ENCODE results near the gene SLC10A7. TPM values are rescaled to one million over a fixed set of nuclear protein-coding genes. Genes with fewer than 3 reads are reported as not detected.

SLC10A7 gene
- total RNA-seq, 4 donors from 2014 or later: 5.6 to 12.8 (median 6.8) TPM

- H3K36me3 ChIP-seq: peaks cover 0 to 8% of the 10 kb centered on the region in 2 donors
- H3K4me3 ChIP-seq: no peak overlapping the region
- no peak for ATAC-seq
- TF ChIP-seq POLR2A (IDR thresholded peaks at IDR 0.05) (no peak), EP300 (IDR thresholded peaks at IDR 0.05) (no peak), CTCF (IDR thresholded peaks at IDR 0.05) (no peak), POLR2AphosphoS5 (IDR thresholded peaks at IDR 0.05) (no peak)
- no peak overlapping the region for H3K27ac ChIP-seq
- WGBS, 2 donors (ENCODE audit: low coverage in 1 of 2): 62 to 67% methylated on average over 1 of the region's 1 CpG
- H3K4me1 ChIP-seq: peaks cover 0 to 15% (median 5%) of the 10 kb centered on the region in 3 donors
- H3K27me3 ChIP-seq: no peaks in the 10 kb centered on the region
- no peaks in the 10 kb centered on the region for H3K9me3 ChIP-seq
Measured at GRCh38 chr4:146442801-146443200, 78.9 kb downstream of the SLC10A7 start.

GRCh38 chr4:146439999-146440398 lies 81.7 kb downstream of the SLC10A7 start:
- no peak overlapping the region for H3K27ac ChIP-seq
- H3K4me1 ChIP-seq: peaks cover 0 to 19% (median 5%) of the 10 kb centered on the region in 3 donors
- TF ChIP-seq POLR2A (IDR thresholded peaks at IDR 0.05): no peak
- no peak for TF ChIP-seq CTCF (IDR thresholded peaks at IDR 0.05)
- TF ChIP-seq POLR2AphosphoS5 (IDR thresholded peaks at IDR 0.05): no peak
- no peak for ATAC-seq
- no peaks in the 10 kb centered on the region for H3K36me3 ChIP-seq
- H3K27me3 ChIP-seq: no peaks in the 10 kb centered on the region
- WGBS, 2 donors (ENCODE audit: low coverage in 1 of 2): 91 to 95% methylated on average over 3 to 4 of the region's 4 CpGs
- no peaks in the 10 kb centered on the region for H3K9me3 ChIP-seq
- no peak overlapping the region for H3K4me3 ChIP-seq

GRCh38 chr4:146439437-146439836 lies 82.3 kb downstream of the SLC10A7 start:
- Histone ChIP-seq H3K27me3 (no peaks in the 10 kb centered on the region), H3K4me3 (no peak overlapping the region), H3K36me3 (no peaks in the 10 kb centered on the region), H3K27ac (no peak overlapping the region), H3K4me1 (peaks cover 0 to 19% (median 5%) of the 10 kb centered on the region in 3 donors), H3K9me3 (no peaks in the 10 kb centered on the region)
- ATAC-seq: no peak
- TF ChIP-seq POLR2AphosphoS5 (IDR thresholded peaks at IDR 0.05) (no peak), CTCF (IDR thresholded peaks at IDR 0.05) (no peak), EP300 (IDR thresholded peaks at IDR 0.05) (no peak), POLR2A (IDR thresholded peaks at IDR 0.05) (no peak)
- WGBS, 2 donors (ENCODE audit: low coverage in 1 of 2): 85 to 100% methylated on average over 1 of the region's 1 CpG

GRCh38 chr4:146437778-146438177 lies 84.0 kb downstream of the SLC10A7 start:
- 52 to 61% methylated on average over 2 of the region's 2 CpGs for WGBS, 2 donors (ENCODE audit: low coverage in 1 of 2)
- Histone ChIP-seq H3K27me3 (no peaks in the 10 kb centered on the region), H3K4me3 (no peak overlapping the region), H3K4me1 (peaks cover 0 to 19% (median 5%) of the 10 kb centered on the region in 3 donors), H3K27ac (peak overlapping the region in 1 of 4 donors; percentile 17), H3K9me3 (no peaks in the 10 kb centered on the region), H3K36me3 (no peaks in the 10 kb centered on the region)
- TF ChIP-seq POLR2A (IDR thresholded peaks at IDR 0.05) (no peak), EP300 (IDR thresholded peaks at IDR 0.05) (no peak), CTCF (IDR thresholded peaks at IDR 0.05) (no peak), POLR2AphosphoS5 (IDR thresholded peaks at IDR 0.05) (no peak)
- no peak for ATAC-seq

- TF ChIP-seq CTCF (IDR thresholded peaks at IDR 0.05) (no peak), POLR2A (IDR thresholded peaks at IDR 0.05) (no peak), EP300 (IDR thresholded peaks at IDR 0.05) (no peak), POLR2AphosphoS5 (IDR thresholded peaks at IDR 0.05) (no peak)
- 86 to 89% methylated on average over 4 of the region's 4 CpGs for WGBS, 2 donors (ENCODE audit: low coverage in 1 of 2)
- no peak for ATAC-seq
- Histone ChIP-seq H3K9me3 (no peaks in the 10 kb centered on the region), H3K4me1 (peaks cover 0 to 19% (median 5%) of the 10 kb centered on the region in 3 donors), H3K27me3 (no peaks in the 10 kb centered on the region), H3K4me3 (no peak overlapping the region), H3K36me3 (no peaks in the 10 kb centered on the region), H3K27ac (no peak overlapping the region)
Measured at GRCh38 chr4:146436423-146437162, 85.1 kb downstream of the SLC10A7 start.
